Hematopoietic multipotent progenitor cell treated with erythropoietin and hydrocortisone succinate and interleukin-3 and kit ligand, for 17 days (in vitro differentiated cells): ENCODE results near the gene SUN2.

ENCODE experiments used
- DNase-seq: peaks from one replicate; pipeline ENCODE4 v3.0.0-alpha.2; 2015; ENCODE audit warnings: low spot score

The SUN2 gene

GRCh38 chr22:38753948-38754750 is 1.6 kb downstream of the SUN2 start:
- DNase-seq: peak; percentile 47

GRCh38 chr22:38751422-38752346 is 4.1 kb downstream of the SUN2 start:
- DNase-seq: no peak

- DNase-seq: no peak
These were observed 4.8 kb downstream of the SUN2 start for GRCh38 chr22:38751066-38751421.

- no peak for DNase-seq
These were observed 5.2 kb downstream of the SUN2 start for GRCh38 chr22:38750638-38751037.

GRCh38 chr22:38750104-38750503 is 5.7 kb downstream of the SUN2 start:
- DNase-seq: no peak

GRCh38 chr22:38748487-38749136 is 7.2 kb downstream of the SUN2 start:
- no peak for DNase-seq

- DNase-seq: no peak
These were observed 9.9 kb downstream of the SUN2 start for GRCh38 chr22:38745676-38746460.

GRCh38 chr22:38744981-38745380 is 10.8 kb downstream of the SUN2 start:
- no peak for DNase-seq

- DNase-seq: no peak
These were observed 13.4 kb downstream of the SUN2 start for GRCh38 chr22:38742176-38742942.

- no peak for DNase-seq
These were observed 14.2 kb downstream of the SUN2 start for GRCh38 chr22:38741576-38741975.

- no peak for DNase-seq
These were observed 14.6 kb downstream of the SUN2 start for GRCh38 chr22:38741166-38741565.

- no peak for DNase-seq
These were observed 15.0 kb downstream of the SUN2 start for GRCh38 chr22:38740754-38741153.

GRCh38 chr22:38740116-38740723 is 15.6 kb downstream of the SUN2 start:
- no peak for DNase-seq

GRCh38 chr22:38739300-38740055 is 16.3 kb downstream of the SUN2 start:
- DNase-seq: no peak

GRCh38 chr22:38738475-38739070 is 17.2 kb downstream of the SUN2 start:
- DNase-seq: no peak

GRCh38 chr22:38737302-38738060 is 18.3 kb downstream of the SUN2 start:
- no peak for DNase-seq

- no peak for DNase-seq
These were observed 19.6 kb downstream of the SUN2 start for GRCh38 chr22:38736257-38736570.

GRCh38 chr22:38735465-38736256 is 20.1 kb downstream of the SUN2 start:
- no peak for DNase-seq
